Caco-2 (cell line): ENCODE data around the gene COL4A3. TPM values are rescaled to one million over a fixed set of nuclear protein-coding genes. Genes with fewer than 3 reads are reported as not detected.

ENCODE experiments used
- BruUV-seq: library from RNA; stranded (reverse); fragments of 400-500 nt; replicated peaks from 2 replicates; lab custom pipeline; 2021; lab: Mats Ljungman, UMichigan
- CTCF ChIA-PET: fragments of 300-600 bp; sonication (Branson Sonifier 250); formaldehyde crosslinking; loops from one replicate; lab custom pipeline; 2022; ENCODE audit warnings: antibody characterized with exemption; lab: Charles Lee
- POLR2A ChIA-PET: fragments of 300-600 bp; sonication (Branson Sonifier 250); formaldehyde crosslinking; loops from one replicate; lab custom pipeline; 2022; ENCODE audit warnings: antibody characterized with exemption; lab: Charles Lee
- DNase-seq, 2 experiments: peaks; one replicate each; pipeline versions ENCODE4 v3.0.0 to v3.0.0-alpha.2; 2020 to 2022
- H3K27me3 ChIP-seq: replicated peaks from 2 replicates; pipeline ENCODE4 v1.6.0; 2011; ENCODE audit warnings: low read length; ENCODE audit not compliant: control insufficient read depth, insufficient read depth
- H3K36me3 ChIP-seq: 2 replicates; pipeline ENCODE4 v1.5.1; 2011; ENCODE audit warnings: low read length; ENCODE audit not compliant: control insufficient read depth, insufficient read depth
- H3K4me1 ChIP-seq: fragments of 250-450 bp; sonication (Bioruptor Pico); 2 replicates; pipeline ENCODE4 v1.5.1; 2020; ENCODE audit warnings: mild to moderate bottlenecking
- H3K4me3 ChIP-seq: 2 replicates; pipeline ENCODE4 v1.5.1; 2011; ENCODE audit warnings: low read depth, mild to moderate bottlenecking, control low read depth, low read length
- H3K9me3 ChIP-seq: fragments of 250-450 bp; sonication (Bioruptor Pico); 2 replicates; pipeline ENCODE4 v1.5.1; 2020; ENCODE audit warnings: mild to moderate bottlenecking, moderate library complexity
- H3K27ac Mint-ChIP-seq: one replicate; pipeline ENCODE4 v1.8.0; 2022; ENCODE audit warnings: mixed read lengths; ENCODE audit not compliant: unreplicated experiment
- H3K27me3 Mint-ChIP-seq: one replicate; pipeline ENCODE4 v1.8.0; 2022; ENCODE audit warnings: mixed read lengths; ENCODE audit not compliant: insufficient read depth, unreplicated experiment
- H3K36me3 Mint-ChIP-seq: one replicate; pipeline ENCODE4 v1.8.0; 2022; ENCODE audit warnings: mild to moderate bottlenecking, mixed read lengths; ENCODE audit not compliant: insufficient read depth, unreplicated experiment
- H3K4me1 Mint-ChIP-seq: one replicate; pipeline ENCODE4 v1.8.0; 2022; ENCODE audit warnings: low read depth, mixed read lengths; ENCODE audit not compliant: unreplicated experiment
- H3K4me3 Mint-ChIP-seq: one replicate; pipeline ENCODE4 v1.8.0; 2022; ENCODE audit warnings: mild to moderate bottlenecking, moderate library complexity, mixed read lengths; ENCODE audit not compliant: unreplicated experiment
- H3K9me3 Mint-ChIP-seq: one replicate; pipeline ENCODE4 v1.8.0; 2022; ENCODE audit warnings: mixed read lengths; ENCODE audit not compliant: unreplicated experiment
- CTCF ChIP-seq, 2 experiments: fragments of 200-600 bp in 1 of 2; IDR thresholded peaks; 1 replicate in 1 of 2; 2 replicates in 1 of 2; pipeline versions ENCODE4 v1.5.1 to v1.8.0; 2011 to 2022; ENCODE audit warnings: antibody characterized with exemption in 1 of 2, control low read depth in 1 of 2, inconsistent platforms in 1 of 2, low read depth in 1 of 2, low read length in 1 of 2, mild to moderate bottlenecking in 1 of 2, moderate library complexity in 1 of 2; ENCODE audit not compliant: insufficient read depth in 1 of 2, severe bottlenecking in 1 of 2, unreplicated experiment in 1 of 2
- intact Hi-C: fragments of 100-400 bp; cut with micrococcal nuclease; formaldehyde crosslinking; loops from one replicate; pipeline ENCODE4 v1.10.0; 2022; ENCODE audit not compliant: unreplicated experiment
- total RNA-seq: library from RNA; stranded (reverse); gene quantifications from 2 replicates; pipeline ENCODE4 v1.2.3, GENCODE V29; 2022

The COL4A3 gene
- total RNA-seq, 1 experiment from 2014 or later = 4.2 TPM

GRCh38 chr2:227201771-227202170 is 37.3 kb downstream of the COL4A3 start:
- H3K27me3 Mint-ChIP-seq = no peaks in the 10 kb centered on the region
- Histone ChIP-seq H3K9me3 (no peaks in the 10 kb centered on the region), H3K36me3 (no peaks in the 10 kb centered on the region), H3K27me3 (no peaks in the 10 kb centered on the region), H3K4me1 (no peaks in the 10 kb centered on the region), H3K4me3 (no peak overlapping the region)
- no peak for DNase-seq
- H3K27ac Mint-ChIP-seq = no peak overlapping the region
- BruUV-seq = no TSS peak
- intact Hi-C loops = no loop called here
- no peak overlapping the region for H3K4me3 Mint-ChIP-seq
- no peak for TF ChIP-seq CTCF (IDR thresholded peaks at IDR 0.05; ENCODE audit: insufficient read depth in 1 of 2, low read depth in 1 of 2, low read length in 1 of 2, severe bottlenecking in 1 of 2, unreplicated experiment in 1 of 2)
- POLR2A ChIA-PET = no interaction called here
- CTCF ChIA-PET = no interaction called here
- no peaks in the 10 kb centered on the region for H3K36me3 Mint-ChIP-seq
- no peaks in the 10 kb centered on the region for H3K4me1 Mint-ChIP-seq
- H3K9me3 Mint-ChIP-seq = no peaks in the 10 kb centered on the region

- no TSS peak for BruUV-seq
- H3K4me1 ChIP-seq = no peaks in the 10 kb centered on the region
Measured at GRCh38 chr2:227204452-227204851, 40.0 kb downstream of the COL4A3 start.

GRCh38 chr2:227205701-227206100 is 41.3 kb downstream of the COL4A3 start:
- Histone ChIP-seq H3K27me3 (no peaks in the 10 kb centered on the region), H3K36me3 (no peaks in the 10 kb centered on the region), H3K4me3 (no peak overlapping the region), H3K4me1 (no peaks in the 10 kb centered on the region), H3K9me3 (no peaks in the 10 kb centered on the region)
- CTCF ChIA-PET = no interaction called here
- no peaks in the 10 kb centered on the region for H3K4me1 Mint-ChIP-seq
- BruUV-seq = no TSS peak
- intact Hi-C loops = no loop called here
- no peak overlapping the region for H3K4me3 Mint-ChIP-seq
- no peaks in the 10 kb centered on the region for H3K9me3 Mint-ChIP-seq
- H3K36me3 Mint-ChIP-seq = no peaks in the 10 kb centered on the region
- H3K27ac Mint-ChIP-seq = no peak overlapping the region
- DNase-seq = no peak
- no peak for TF ChIP-seq CTCF (IDR thresholded peaks at IDR 0.05; ENCODE audit: insufficient read depth in 1 of 2, low read depth in 1 of 2, low read length in 1 of 2, severe bottlenecking in 1 of 2, unreplicated experiment in 1 of 2)
- POLR2A ChIA-PET = no interaction called here
- no peaks in the 10 kb centered on the region for H3K27me3 Mint-ChIP-seq

More at GRCh38 chr2:227204452-227204851, 40.0 kb downstream of the COL4A3 start:
- ChIA-PET CTCF (no interaction called here), POLR2A (interaction anchor here (0.5 kb wide), 1 partner anchor 727 kb away, joined by 3 read pairs; no protein-coding TSS in a partner anchor)
- Histone ChIP-seq H3K27me3 (no peaks in the 10 kb centered on the region), H3K9me3 (no peaks in the 10 kb centered on the region), H3K4me3 (no peak overlapping the region), H3K36me3 (no peaks in the 10 kb centered on the region)
- Mint-ChIP-seq H3K4me1 (no peaks in the 10 kb centered on the region), H3K27ac (no peak overlapping the region), H3K36me3 (no peaks in the 10 kb centered on the region), H3K4me3 (no peak overlapping the region), H3K27me3 (no peaks in the 10 kb centered on the region), H3K9me3 (no peaks in the 10 kb centered on the region)
- intact Hi-C loops = no loop called here
- no peak for DNase-seq
- TF ChIP-seq CTCF (IDR thresholded peaks at IDR 0.05; ENCODE audit: insufficient read depth in 1 of 2, low read depth in 1 of 2, low read length in 1 of 2, severe bottlenecking in 1 of 2, unreplicated experiment in 1 of 2) = no peak
